Immature natural killer cell (primary cell): Measurements from ENCODE around the gene TGFBR3. TPM values are rescaled to one million over a fixed set of nuclear protein-coding genes. Genes with fewer than 3 reads are reported as not detected.

Experiments
- DNase-seq, 3 donors: peaks; one replicate each; pipeline ENCODE4 v3.0.0; 2022; ENCODE audit warnings: mixed read lengths in 1 of 3
- H3K27ac Mint-ChIP-seq, 6 donors: one replicate each; pipeline ENCODE4 v1.8.0; 2020; ENCODE audit warnings: mixed read lengths in 6 of 6, mild to moderate bottlenecking in 5 of 6, inconsistent platforms in 4 of 6, moderate library complexity in 3 of 6
- H3K27me3 Mint-ChIP-seq, 3 donors: one replicate each; pipeline ENCODE4 v1.8.0; 2020 to 2021; ENCODE audit warnings: low read depth in 3 of 3, mild to moderate bottlenecking in 3 of 3, mixed read lengths in 3 of 3, moderate library complexity in 3 of 3, inconsistent platforms in 1 of 3
- H3K36me3 Mint-ChIP-seq, 3 donors: one replicate each; pipeline ENCODE4 v1.8.0; 2020; ENCODE audit warnings: mixed read lengths in 3 of 3, inconsistent platforms in 2 of 3, mild to moderate bottlenecking in 2 of 3
- H3K4me1 Mint-ChIP-seq, 2 donors: one replicate each; pipeline ENCODE4 v1.8.0; 2020; ENCODE audit warnings: inconsistent platforms in 2 of 2, mild to moderate bottlenecking in 2 of 2, mixed read lengths in 2 of 2, moderate library complexity in 1 of 2
- H3K4me3 Mint-ChIP-seq, 5 donors: one replicate each; pipeline ENCODE4 v1.8.0; 2020; ENCODE audit warnings: mild to moderate bottlenecking in 5 of 5, mixed read lengths in 5 of 5, inconsistent platforms in 3 of 5, moderate library complexity in 3 of 5
- H3K9me3 Mint-ChIP-seq, 6 donors: one replicate each; pipeline ENCODE4 v1.8.0; 2020; ENCODE audit warnings: mild to moderate bottlenecking in 6 of 6, mixed read lengths in 6 of 6, inconsistent platforms in 4 of 6, moderate library complexity in 3 of 6
- polyA plus RNA-seq, 3 donors: library from polyadenylated mRNA; unstranded; fragments of 300-500 nt; fragmentation: Illumina TruSeq; gene quantifications; one replicate each; pipeline ENCODE4 v1.2.3, GENCODE V29; 2021

The TGFBR3 gene
- polyA plus RNA-seq, 3 donors from 2014 or later, result 141 to 245 (median 183) TPM

GRCh38 chr1:91630803-91631202, 255.1 kb downstream of the TGFBR3 start:
- Mint-ChIP-seq H3K4me1 (peaks cover 18% of the 10 kb centered on the region in 2 donors), H3K9me3 (peaks cover 0 to 3% (median 0%) of the 10 kb centered on the region in 6 donors), H3K27ac (no peak overlapping the region), H3K4me3 (no peak overlapping the region), H3K27me3 (peaks cover 0 to 3% (median 0%) of the 10 kb centered on the region in 3 donors), H3K36me3 (no peaks in the 10 kb centered on the region)
- no peak for DNase-seq

Other genes starting within 250 kb of the TGFBR3 start
- gene BRDT, start 63.2 kb upstream of the TGFBR3 start, polyA plus RNA-seq, result not detected
- gene EPHX4, start 143.8 kb upstream of the TGFBR3 start, polyA plus RNA-seq, result 10 to 100 TPM in 1 of 3 donors, 1 to 10 TPM in 2; 1.1 to 10.1 (median 4.9) TPM
- gene SETSIP, start 189.3 kb upstream of the TGFBR3 start, polyA plus RNA-seq, result not detected
- 1 to 10 TPM; 1.5 to 2.3 (median 1.5) TPM for gene BTBD8, start 194.2 kb upstream of the TGFBR3 start, polyA plus RNA-seq